Inflammatory macrophage treated with lipopolysaccharide for 4 hours (primary cell): Measurements from ENCODE around the gene SIX6.
A peak's percentile ranks its signal among the peaks of the same experiment; 100 is the strongest.

Experiments
- DNase-seq: peaks from one replicate; pipeline ENCODE4 v3.0.0-alpha.2; 2020

The SIX6 gene

DNA sequence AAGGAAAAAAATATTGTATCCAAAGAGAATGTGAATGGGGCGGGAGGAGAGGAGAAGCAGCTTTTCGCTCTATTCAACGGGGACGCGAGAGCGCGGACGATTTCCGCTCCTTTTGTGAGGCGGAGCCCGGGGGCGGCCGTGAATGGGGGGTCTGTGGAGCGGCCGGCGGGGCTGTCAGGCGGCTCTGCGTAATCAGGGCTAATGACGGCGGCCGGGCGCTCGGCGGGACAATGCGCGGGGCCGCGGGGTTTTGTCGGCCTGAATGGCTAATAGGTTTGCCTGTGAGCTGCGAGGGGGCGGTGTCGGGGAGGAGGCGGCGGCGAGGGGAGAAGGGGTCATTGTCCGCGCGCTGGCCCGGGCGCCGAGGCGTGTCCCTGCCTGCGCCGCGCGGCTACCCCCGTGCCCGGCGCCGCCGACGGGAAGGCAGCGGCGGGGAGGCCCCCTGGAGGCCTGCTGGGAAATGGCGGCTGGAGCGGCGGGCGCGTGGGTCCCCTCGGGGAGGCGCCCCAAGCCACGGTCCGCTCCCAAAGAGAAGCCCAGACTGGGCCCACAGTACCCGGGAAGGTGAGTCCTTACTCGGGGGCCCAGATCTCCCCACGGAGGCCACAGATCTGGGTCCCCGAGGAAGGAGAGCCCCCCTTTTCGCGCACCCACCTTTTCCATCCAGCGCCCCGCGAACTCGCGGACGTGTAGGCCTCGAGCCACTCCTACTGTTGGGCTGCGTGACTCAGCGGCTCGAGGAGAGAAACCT, 6.0 kb downstream of the SIX6 start:
- DNase-seq: peak; percentile 1

DNA sequence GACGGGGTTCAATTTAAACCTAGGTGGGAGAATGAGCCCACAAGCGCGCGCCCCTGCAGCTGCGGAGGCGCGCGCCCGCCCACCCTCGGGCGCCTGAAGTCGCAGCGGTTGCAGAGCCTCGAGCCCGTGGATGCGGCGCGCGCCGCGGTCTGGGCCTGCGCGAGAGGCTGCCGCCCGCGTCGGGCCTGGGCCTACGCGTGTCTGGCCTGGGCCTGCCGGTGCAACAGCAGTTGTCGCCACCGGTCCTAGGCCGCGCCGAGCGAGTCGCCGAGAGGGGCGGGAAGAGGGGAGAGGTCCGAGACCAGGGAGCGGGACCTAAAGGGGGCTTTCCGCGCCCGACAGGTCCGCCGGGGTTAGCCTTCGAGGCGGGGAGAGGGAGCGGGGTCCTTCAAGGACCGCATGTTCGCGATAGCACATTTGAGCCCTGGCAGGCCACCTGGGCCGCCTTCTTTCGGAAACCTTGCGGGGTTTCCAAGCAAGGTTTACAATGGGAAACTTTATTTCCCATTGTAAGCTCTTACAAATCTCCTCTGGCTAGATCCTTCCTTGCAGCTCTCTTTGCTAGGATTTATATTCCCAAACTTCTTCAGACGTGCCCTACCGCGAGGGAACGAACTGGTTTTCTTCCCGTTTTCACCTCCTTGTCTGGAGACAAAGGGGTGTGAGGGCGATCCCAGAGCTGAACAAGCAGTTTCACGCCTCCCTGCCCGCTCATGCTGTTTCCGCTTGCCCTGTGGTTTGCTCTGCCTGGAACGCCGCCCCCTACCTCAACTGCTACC, 6.8 kb downstream of the SIX6 start:
- DNase-seq: no peak

DNA sequence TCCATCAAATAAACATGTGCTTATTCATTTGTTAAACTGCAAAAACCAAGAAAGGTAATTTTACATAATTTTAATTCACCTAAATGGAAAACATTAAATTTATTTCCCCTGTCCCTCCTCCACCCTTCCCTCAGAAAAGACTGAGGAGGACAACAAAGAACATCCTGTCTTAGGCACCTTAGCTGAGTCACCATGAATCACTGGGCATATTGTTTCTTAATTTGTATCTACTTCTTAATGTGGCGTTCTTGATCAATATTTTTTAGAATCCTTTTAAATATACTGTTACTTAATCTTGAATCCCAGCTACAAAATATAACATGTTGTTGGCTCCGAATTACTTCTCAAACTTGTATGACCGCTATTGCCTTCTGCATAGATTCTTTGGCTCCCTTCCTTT, 23.5 kb downstream of the SIX6 start:
- DNase-seq: no peak

DNA sequence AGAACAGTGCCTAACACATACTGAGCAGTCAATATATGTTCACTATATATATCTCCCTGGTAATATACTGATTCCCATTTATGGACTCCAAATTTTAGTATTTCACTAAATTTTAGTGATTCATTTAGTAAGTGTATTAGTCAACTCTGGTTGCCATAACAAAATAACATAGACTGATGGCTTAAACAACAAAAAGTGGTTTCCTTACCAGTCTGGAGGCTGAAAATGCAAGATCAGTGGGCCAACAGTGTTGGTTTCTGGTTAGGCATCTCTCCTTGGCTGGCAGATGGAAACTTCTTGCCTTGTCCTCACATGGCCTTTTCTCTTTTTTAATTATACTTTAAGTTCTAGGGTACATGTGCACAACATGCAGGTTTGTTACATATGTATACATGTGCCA, 28.7 kb downstream of the SIX6 start:
- no peak for DNase-seq

DNA sequence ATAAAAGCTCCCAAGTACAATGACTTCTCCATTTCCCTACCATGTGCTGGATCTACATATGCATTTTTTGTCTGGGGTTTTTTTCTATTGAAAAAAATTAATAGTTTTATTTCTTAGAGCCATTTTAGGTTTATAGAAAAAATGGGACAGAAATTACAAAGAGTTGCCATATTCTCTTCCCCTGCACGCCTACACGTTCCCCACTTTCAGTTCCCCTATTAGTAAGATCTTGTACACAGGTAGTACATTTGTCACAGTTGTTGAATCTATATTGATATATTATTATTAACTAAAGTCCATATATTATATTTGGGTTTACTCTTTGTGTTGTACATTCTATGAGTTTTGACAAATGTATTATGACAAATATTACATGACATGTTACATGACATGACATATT, 35.7 kb downstream of the SIX6 start:
- peak; percentile 2 for DNase-seq

DNA sequence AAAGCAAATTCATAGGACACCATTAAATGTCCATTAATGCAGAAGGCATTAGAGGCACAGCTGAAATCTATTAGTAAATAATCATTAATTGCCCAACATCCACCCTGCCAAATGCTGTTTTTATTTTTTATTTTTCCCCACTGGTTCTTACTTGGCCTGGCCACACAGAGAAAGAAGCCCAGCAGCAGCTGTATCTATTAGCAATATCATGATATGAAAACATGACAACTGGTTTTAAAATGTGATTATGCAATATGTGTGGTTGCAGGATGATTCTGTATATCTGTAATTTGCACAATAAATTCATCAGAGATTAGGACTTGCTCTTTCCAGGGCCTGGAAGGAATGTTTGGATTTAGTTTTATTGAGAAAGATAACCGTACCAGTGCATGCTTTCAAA, 44.9 kb downstream of the SIX6 start:
- no peak for DNase-seq

DNA sequence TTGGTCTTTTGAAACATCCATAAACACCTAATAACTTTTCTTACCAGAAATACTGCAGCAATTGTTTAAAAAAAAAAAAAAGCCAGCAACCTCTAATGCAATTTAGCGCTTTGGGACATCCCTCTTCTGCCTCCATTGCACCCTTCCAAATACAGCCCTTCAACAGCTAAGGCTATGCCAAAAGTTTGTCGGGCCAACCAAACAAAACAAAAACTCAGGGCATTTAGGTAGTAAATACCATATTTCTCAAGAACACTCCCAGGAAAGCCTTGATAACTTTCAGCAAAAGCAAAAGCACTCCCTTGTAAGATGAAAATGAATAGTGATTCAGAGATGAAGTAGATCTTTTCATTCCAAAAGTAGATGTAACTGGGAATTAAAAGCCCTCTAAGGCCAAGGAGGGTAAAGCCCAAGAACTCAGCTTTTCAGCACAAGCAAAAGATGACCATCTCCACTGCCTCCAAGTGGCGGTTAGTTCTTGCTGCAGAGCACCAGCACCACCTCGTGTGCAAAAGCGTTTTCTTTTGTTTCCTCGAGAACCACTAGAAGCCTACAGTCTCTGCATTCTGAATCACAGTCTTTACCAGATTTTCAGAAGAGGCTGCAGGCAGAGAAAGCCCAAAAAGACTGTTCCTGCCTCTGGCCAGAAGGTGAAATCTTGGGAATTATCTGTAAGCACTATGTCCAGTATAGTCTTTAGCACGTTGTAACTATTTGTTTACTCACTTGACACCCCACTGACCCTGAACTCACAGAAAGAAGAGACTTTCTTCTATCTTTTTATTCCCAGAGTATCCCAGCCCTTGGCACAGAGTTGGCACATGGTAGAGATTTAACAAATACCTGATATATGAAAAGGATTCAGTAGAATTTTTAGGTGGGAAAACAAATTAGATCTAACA, 53.1 kb downstream of the SIX6 start:
- peak; percentile 36 for DNase-seq
